ENCODE data around the gene TOP2A. TPM values are rescaled to one million over a fixed set of nuclear protein-coding genes. Genes with fewer than 3 reads are reported as not detected.
A peak's percentile ranks its signal among the peaks of the same experiment; 100 is the strongest.

The TOP2A gene
- polyA plus RNA-seq, 1 of the 3 experiments (the other 2 are of a cell fraction), result 20.6 TPM

DNA sequence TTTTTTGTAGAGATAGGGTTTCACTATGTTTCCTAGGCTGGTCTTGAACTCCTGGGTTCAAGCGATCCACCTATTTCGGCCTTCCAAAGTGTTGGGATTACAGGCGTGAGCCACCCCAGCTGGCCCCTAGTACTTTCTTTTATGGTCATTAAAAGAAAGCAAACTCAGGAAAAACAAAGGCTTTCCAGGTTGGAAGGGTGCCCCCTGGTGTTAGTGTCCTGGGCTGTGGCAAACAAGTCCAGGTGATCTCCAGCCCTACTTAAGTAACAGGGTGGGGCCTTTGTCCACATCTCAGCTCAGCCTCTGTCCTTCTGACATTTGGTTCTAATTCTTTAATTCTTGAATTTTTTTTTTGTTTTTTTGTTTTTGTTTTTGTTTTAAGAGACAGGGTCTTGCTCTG lies 32.5 kb upstream of the TOP2A start:
- WGBS (ENCODE audit: low lambda C conversion rate), result 79% methylated on average over 3 of the region's 3 CpGs
- H3K4me3 ChIP-seq (ENCODE audit: low read depth in 2 of 2, low read length in 1 of 2), result no peak overlapping the region
- peaks cover 0 to 18% of the 10 kb centered on the region in 2 experiments for H3K36me3 ChIP-seq (replicated peaks in 1 of 2; ENCODE audit: control insufficient read depth in 1 of 2, insufficient read depth in 2 of 2, low read length in 1 of 2)
- H3K9me3 ChIP-seq, result no peaks in the 10 kb centered on the region
- ChIA-PET CTCF (interaction anchor here (1.0 to 18.2 kb wide), 12 partner anchors 5 to 119 kb away, joined by 3 to 332 read pairs (median 12); partner anchors contain the start of gene IGFBP4), POLR2A (interaction anchor here (1.0 to 2.7 kb wide), 3 partner anchors 10 to 26 kb away, joined by 3 to 15 read pairs (median 3); no protein-coding TSS in a partner anchor)
- peak overlapping the region in 1 of 2 experiments; percentile 71; a peak in 2 of 4 replicates for H3K27ac ChIP-seq (ENCODE audit: low read depth in 2 of 2, low read length in 1 of 2)
- H3K4me1 ChIP-seq (ENCODE audit: control insufficient read depth in 1 of 2, insufficient read depth in 2 of 2, low read depth in 1 of 2, low read length in 1 of 2), result peaks cover 26 to 70% of the 10 kb centered on the region in 2 experiments
- no peak overlapping the region for H3K9ac ChIP-seq
- H3F3A ChIP-seq (replicated peaks; ENCODE audit: insufficient read depth), result peaks cover 21% of the 10 kb centered on the region
- no peak overlapping the region for H3K4me2 ChIP-seq
- TF ChIP-seq RFX5 (IDR thresholded peaks at IDR 0.05; ENCODE audit: low read length) (no peak), RAD21 (IDR thresholded peaks at IDR 0.05; ENCODE audit: low read length) (peak; percentile 19; the same call in 1 of the 2 replicates), SMC3 (IDR thresholded peaks at IDR 0.05; ENCODE audit: low read depth, low read length) (peak; percentile 30)
- TF ChIP-seq, protein P1, sequence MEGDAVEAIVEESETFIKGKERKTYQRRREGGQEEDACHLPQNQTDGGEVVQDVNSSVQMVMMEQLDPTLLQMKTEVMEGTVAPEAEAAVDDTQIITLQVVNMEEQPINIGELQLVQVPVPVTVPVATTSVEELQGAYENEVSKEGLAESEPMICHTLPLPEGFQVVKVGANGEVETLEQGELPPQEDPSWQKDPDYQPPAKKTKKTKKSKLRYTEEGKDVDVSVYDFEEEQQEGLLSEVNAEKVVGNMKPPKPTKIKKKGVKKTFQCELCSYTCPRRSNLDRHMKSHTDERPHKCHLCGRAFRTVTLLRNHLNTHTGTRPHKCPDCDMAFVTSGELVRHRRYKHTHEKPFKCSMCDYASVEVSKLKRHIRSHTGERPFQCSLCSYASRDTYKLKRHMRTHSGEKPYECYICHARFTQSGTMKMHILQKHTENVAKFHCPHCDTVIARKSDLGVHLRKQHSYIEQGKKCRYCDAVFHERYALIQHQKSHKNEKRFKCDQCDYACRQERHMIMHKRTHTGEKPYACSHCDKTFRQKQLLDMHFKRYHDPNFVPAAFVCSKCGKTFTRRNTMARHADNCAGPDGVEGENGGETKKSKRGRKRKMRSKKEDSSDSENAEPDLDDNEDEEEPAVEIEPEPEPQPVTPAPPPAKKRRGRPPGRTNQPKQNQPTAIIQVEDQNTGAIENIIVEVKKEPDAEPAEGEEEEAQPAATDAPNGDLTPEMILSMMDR (IDR thresholded peaks at IDR 0.05), result peak; percentile 65
- H4K20me1 ChIP-seq (ENCODE audit: insufficient read depth), result no peaks in the 10 kb centered on the region
- H3K27me3 ChIP-seq (ENCODE audit: insufficient read depth), result no peaks in the 10 kb centered on the region
- DNase-seq, result no peak
- H2AFZ ChIP-seq (ENCODE audit: low read depth), result no peak overlapping the region
- peaks cover 49% of the 10 kb centered on the region for H3K79me2 ChIP-seq (ENCODE audit: insufficient read depth)
- no peaks in the 10 kb centered on the region for H3K9me2 ChIP-seq

DNA sequence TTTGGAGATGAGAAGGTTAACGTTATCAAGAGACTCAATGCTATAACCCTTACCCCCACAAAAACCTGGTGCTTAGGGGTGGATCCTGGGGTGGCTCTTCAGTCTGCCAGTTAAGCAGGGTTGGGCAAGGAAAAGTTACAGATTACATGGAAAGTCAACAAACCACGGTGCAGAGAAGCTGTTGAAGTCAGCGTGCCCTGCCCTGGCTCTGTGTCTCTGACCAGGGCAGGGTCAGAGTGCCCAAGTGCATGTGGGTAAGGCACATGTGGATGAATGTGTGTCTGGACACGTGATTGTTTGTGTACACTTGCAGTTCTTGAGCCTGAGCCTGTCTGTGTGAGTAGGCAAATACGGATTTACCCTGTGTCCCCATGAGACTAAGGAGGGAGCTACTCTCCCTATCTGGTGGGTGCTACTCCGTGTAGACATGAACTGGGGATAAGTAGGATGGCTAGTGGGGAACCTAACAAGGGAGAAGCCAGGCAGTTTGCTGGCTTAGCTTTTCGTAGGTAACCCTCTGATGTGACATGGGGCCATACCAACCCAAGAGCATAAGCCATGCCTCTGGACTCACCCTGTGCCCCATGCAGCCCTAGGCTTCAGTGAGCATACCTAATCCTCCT lies 31.1 kb upstream of the TOP2A start:
- peaks cover 64% of the 10 kb centered on the region for H3K79me2 ChIP-seq (ENCODE audit: insufficient read depth)
- no peaks in the 10 kb centered on the region for H4K20me1 ChIP-seq (ENCODE audit: insufficient read depth)
- no peak for DNase-seq
- H3K27me3 ChIP-seq (ENCODE audit: insufficient read depth), result no peaks in the 10 kb centered on the region
- H3K36me3 ChIP-seq (replicated peaks in 1 of 2; ENCODE audit: control insufficient read depth in 1 of 2, insufficient read depth in 2 of 2, low read length in 1 of 2), result peaks cover 0 to 7% of the 10 kb centered on the region in 2 experiments
- no peak overlapping the region for H3K27ac ChIP-seq (ENCODE audit: low read depth in 2 of 2, low read length in 1 of 2)
- WGBS (ENCODE audit: low lambda C conversion rate), result 77% methylated on average over 7 of the region's 7 CpGs
- TF ChIP-seq, protein P2, sequence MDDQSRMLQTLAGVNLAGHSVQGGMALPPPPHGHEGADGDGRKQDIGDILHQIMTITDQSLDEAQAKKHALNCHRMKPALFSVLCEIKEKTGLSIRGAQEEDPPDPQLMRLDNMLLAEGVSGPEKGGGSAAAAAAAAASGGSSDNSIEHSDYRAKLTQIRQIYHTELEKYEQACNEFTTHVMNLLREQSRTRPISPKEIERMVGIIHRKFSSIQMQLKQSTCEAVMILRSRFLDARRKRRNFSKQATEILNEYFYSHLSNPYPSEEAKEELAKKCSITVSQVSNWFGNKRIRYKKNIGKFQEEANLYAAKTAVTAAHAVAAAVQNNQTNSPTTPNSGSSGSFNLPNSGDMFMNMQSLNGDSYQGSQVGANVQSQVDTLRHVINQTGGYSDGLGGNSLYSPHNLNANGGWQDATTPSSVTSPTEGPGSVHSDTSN (IDR thresholded peaks at IDR 0.05), result no peak
- TF ChIP-seq FOXJ3 (CRISPR knock-in tag; IDR thresholded peaks at IDR 0.05) (no peak), YY1 (IDR thresholded peaks at IDR 0.05; ENCODE audit: low read depth) (no peak), CHD2 (IDR thresholded peaks at IDR 0.05; ENCODE audit: low read length, partially characterized antibody) (no peak), FOXM1 (IDR thresholded peaks at IDR 0.05; ENCODE audit: low read depth) (no peak), EZH2phosphoT487 (IDR thresholded peaks at IDR 0.05; ENCODE audit: borderline replicate concordance, low read depth) (no peak), RAD21 (IDR thresholded peaks at IDR 0.05; ENCODE audit: low read length) (no peak), JUND (IDR thresholded peaks at IDR 0.05) (no peak), EP300 (IDR thresholded peaks at IDR 0.05; ENCODE audit: borderline replicate concordance in 1 of 2, low read depth in 1 of 2, low read length in 1 of 2) (no peak)
- TF ChIP-seq, protein P3, sequence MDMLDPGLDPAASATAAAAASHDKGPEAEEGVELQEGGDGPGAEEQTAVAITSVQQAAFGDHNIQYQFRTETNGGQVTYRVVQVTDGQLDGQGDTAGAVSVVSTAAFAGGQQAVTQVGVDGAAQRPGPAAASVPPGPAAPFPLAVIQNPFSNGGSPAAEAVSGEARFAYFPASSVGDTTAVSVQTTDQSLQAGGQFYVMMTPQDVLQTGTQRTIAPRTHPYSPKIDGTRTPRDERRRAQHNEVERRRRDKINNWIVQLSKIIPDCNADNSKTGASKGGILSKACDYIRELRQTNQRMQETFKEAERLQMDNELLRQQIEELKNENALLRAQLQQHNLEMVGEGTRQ (IDR thresholded peaks at IDR 0.05; ENCODE audit: borderline replicate concordance, low read depth, low read length), result no peak
- TF ChIP-seq, protein P4, sequence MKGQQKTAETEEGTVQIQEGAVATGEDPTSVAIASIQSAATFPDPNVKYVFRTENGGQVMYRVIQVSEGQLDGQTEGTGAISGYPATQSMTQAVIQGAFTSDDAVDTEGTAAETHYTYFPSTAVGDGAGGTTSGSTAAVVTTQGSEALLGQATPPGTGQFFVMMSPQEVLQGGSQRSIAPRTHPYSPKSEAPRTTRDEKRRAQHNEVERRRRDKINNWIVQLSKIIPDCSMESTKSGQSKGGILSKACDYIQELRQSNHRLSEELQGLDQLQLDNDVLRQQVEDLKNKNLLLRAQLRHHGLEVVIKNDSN (IDR thresholded peaks at IDR 0.05; ENCODE audit: borderline replicate concordance, low read depth), result no peak
- TF ChIP-seq, protein P5, sequence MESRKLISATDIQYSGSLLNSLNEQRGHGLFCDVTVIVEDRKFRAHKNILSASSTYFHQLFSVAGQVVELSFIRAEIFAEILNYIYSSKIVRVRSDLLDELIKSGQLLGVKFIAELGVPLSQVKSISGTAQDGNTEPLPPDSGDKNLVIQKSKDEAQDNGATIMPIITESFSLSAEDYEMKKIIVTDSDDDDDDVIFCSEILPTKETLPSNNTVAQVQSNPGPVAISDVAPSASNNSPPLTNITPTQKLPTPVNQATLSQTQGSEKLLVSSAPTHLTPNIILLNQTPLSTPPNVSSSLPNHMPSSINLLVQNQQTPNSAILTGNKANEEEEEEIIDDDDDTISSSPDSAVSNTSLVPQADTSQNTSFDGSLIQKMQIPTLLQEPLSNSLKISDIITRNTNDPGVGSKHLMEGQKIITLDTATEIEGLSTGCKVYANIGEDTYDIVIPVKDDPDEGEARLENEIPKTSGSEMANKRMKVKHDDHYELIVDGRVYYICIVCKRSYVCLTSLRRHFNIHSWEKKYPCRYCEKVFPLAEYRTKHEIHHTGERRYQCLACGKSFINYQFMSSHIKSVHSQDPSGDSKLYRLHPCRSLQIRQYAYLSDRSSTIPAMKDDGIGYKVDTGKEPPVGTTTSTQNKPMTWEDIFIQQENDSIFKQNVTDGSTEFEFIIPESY (IDR thresholded peaks at IDR 0.05; ENCODE audit: borderline replicate concordance, low read depth), result no peak
- H2AFZ ChIP-seq (ENCODE audit: low read depth), result no peak overlapping the region
- peaks cover 19% of the 10 kb centered on the region for H3F3A ChIP-seq (replicated peaks; ENCODE audit: insufficient read depth)
- H3K9me3 ChIP-seq, result no peaks in the 10 kb centered on the region
- no peak overlapping the region for H3K4me2 ChIP-seq
- H3K4me1 ChIP-seq (ENCODE audit: control insufficient read depth in 1 of 2, insufficient read depth in 2 of 2, low read depth in 1 of 2, low read length in 1 of 2), result peaks cover 26 to 71% of the 10 kb centered on the region in 2 experiments
- ChIA-PET CTCF (interaction anchor here (1.1 to 18.2 kb wide), 8 partner anchors 4 to 157 kb away, joined by 3 to 332 read pairs (median 52); partner anchors contain the start of gene IGFBP4), POLR2A (interaction anchor here (0.7 kb wide), 1 partner anchor 12 kb away, joined by 3 read pairs; no protein-coding TSS in a partner anchor)
- H3K9ac ChIP-seq, result no peak overlapping the region
- H3K4me3 ChIP-seq (ENCODE audit: low read depth in 2 of 2, low read length in 1 of 2), result no peak overlapping the region
- no peaks in the 10 kb centered on the region for H3K9me2 ChIP-seq
